SH-SY5Y (cell line): ENCODE results near the gene HPSE.

Experiments used
- GATA2 ChIP-seq: IDR thresholded peaks from 2 replicates; pipeline ENCODE4 v1.6.1; 2011; ENCODE audit warnings: mild to moderate bottlenecking, low read depth, low read length
- GATA3 ChIP-seq: IDR thresholded peaks from 2 replicates; pipeline ENCODE4 v1.6.1; 2011; ENCODE audit warnings: low read depth, mild to moderate bottlenecking, low read length, moderate library complexity

DNA sequence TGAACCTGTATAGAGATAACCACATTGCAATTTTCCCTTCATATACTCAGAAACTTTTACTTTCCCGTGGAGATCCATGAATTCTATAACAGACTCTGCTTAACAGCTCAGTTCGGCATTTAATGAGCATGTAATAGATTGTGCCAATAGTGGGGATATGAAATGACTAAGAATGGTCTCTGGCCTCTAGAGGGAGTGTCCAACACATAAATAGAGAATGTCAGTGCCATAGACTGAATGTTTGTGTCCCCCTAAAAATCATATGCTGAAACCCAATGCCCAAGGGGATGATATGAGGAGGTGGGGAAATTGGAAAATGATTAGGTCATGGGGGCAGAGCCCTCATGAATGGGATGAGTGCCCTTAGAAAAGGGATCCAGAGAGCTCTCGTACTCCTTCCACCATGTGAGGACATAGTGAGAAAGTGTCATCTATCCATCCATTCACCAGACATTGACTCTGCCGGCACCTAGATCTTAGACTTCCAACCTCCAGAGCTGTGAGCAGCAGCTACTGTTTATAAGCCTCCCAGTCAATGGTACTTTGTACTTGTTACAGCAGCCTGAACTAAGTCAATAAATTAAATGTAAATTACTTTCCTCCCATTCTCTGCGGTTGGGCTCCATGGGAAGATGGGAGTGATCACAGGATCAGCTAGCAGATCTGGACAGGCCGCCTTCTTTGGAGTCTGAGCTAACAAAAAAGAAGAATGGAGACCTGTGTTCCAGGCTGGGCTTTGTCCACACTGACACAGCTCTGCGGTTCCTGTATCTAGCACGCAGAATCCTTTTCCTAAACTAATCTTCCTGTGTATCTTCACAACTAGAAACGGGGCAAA, 28.1 kb upstream of the HPSE start:
- no peak for TF ChIP-seq GATA2
- TF ChIP-seq GATA3, result no peak
